ENCODE results near the gene MYH6. TPM values are rescaled to one million over a fixed set of nuclear protein-coding genes. Genes with fewer than 3 reads are reported as not detected.

Gene MYH6
- total RNA-seq, 1 experiment from 2014 or later: 0.07 TPM

GRCh38 chr14:23403139-23403438, 5.0 kb downstream of the MYH6 start:
- no peak overlapping the region for H3K4ac ChIP-seq (ENCODE audit: low read depth, low read length)
- no peak overlapping the region for H3T11ph ChIP-seq (ENCODE audit: low read length)
- no peaks in the 10 kb centered on the region for H3K36me3 Mint-ChIP-seq (ENCODE audit: insufficient read depth in 1 of 3, low read depth in 3 of 3)
- whole genome bisulfite sequencing (ENCODE audit: extremely low coverage, insufficient read length, low lambda C conversion rate): no CpG with 5 or more reads among the region's 7 CpGs
- DNase-seq: no peak
- no peaks in the 10 kb centered on the region for H3K79me2 ChIP-seq (ENCODE audit: insufficient read depth, low read length)
- no peaks in the 10 kb centered on the region for H3K9me3 Mint-ChIP-seq
- no peak overlapping the region; a peak in 1 of 7 replicates for H3K27ac Mint-ChIP-seq
- H2AFZ ChIP-seq (ENCODE audit: low read length): no peak overlapping the region
- H2BK15ac ChIP-seq (ENCODE audit: low read depth, low read length): no peak overlapping the region
- no peak overlapping the region for H3K56ac ChIP-seq (ENCODE audit: insufficient read length, low read depth, low read length)
- H2BK120ac ChIP-seq (ENCODE audit: low read depth, low read length, poor library complexity, severe bottlenecking): no peak overlapping the region
- no peak overlapping the region for H4K8ac ChIP-seq (replicated peaks; ENCODE audit: insufficient read length, low read depth, low read length)
- H3K27me3 Mint-ChIP-seq (ENCODE audit: low read depth): peaks cover 57% of the 10 kb centered on the region
- H3K9ac ChIP-seq (ENCODE audit: extremely low read depth, insufficient read length, low read length): no peak overlapping the region
- no peak for TF ChIP-seq CTCF (conservative IDR thresholded peaks at IDR 0.05)
- H3K79me1 ChIP-seq (ENCODE audit: insufficient read depth, low read depth, low read length, poor library complexity, severe bottlenecking): no peaks in the 10 kb centered on the region
- no peak overlapping the region for H2BK20ac ChIP-seq (ENCODE audit: low read depth, low read length, poor library complexity, severe bottlenecking)
- no peak overlapping the region for H4K91ac ChIP-seq (ENCODE audit: insufficient read length, low read depth, low read length)
- no peaks in the 10 kb centered on the region for H4K20me1 ChIP-seq (ENCODE audit: control insufficient read depth, insufficient read depth, insufficient read length)
- H3K23me2 ChIP-seq (ENCODE audit: insufficient read length, low read depth, low read length, poor library complexity, severe bottlenecking): no peaks in the 10 kb centered on the region
- no peak overlapping the region for H3K18ac ChIP-seq (ENCODE audit: insufficient read length, low read depth, low read length)
- no peak overlapping the region for H3K4me2 ChIP-seq (ENCODE audit: insufficient read depth, insufficient read length, low read length)
- no peak overlapping the region for H2BK5ac ChIP-seq (ENCODE audit: insufficient read length, low read length)
- H3K4me1 Mint-ChIP-seq: peaks cover 11 to 15% of the 10 kb centered on the region in 2 experiments
- no peaks in the 10 kb centered on the region for H3K9me3 ChIP-seq (ENCODE audit: control insufficient read depth, low read depth, low read length)
- no peak overlapping the region for H2AK5ac ChIP-seq (ENCODE audit: insufficient read length, low read length)
- H3K27ac ChIP-seq (ENCODE audit: insufficient read length, low read depth, low read length): no peak overlapping the region
- no peak overlapping the region for H2BK12ac ChIP-seq (ENCODE audit: insufficient read length, low read depth, low read length)
- H3K4me3 Mint-ChIP-seq: no peak overlapping the region; a peak in 1 of 5 replicates
- H3K23ac ChIP-seq (ENCODE audit: insufficient read length, low read depth, low read length): no peak overlapping the region
- H4K5ac ChIP-seq (ENCODE audit: insufficient read length, low read depth, low read length): no peak overlapping the region
- H3K14ac ChIP-seq (ENCODE audit: insufficient read depth, low read length): no peak overlapping the region; the same call in 1 of the 2 replicates
- no peaks in the 10 kb centered on the region for H3K27me3 ChIP-seq (ENCODE audit: insufficient read depth, low read length)
- H3K4me1 ChIP-seq (ENCODE audit: insufficient read depth, low read length): no peaks in the 10 kb centered on the region
